ENCODE measurements around the gene KIF5A.

The KIF5A gene

DNA sequence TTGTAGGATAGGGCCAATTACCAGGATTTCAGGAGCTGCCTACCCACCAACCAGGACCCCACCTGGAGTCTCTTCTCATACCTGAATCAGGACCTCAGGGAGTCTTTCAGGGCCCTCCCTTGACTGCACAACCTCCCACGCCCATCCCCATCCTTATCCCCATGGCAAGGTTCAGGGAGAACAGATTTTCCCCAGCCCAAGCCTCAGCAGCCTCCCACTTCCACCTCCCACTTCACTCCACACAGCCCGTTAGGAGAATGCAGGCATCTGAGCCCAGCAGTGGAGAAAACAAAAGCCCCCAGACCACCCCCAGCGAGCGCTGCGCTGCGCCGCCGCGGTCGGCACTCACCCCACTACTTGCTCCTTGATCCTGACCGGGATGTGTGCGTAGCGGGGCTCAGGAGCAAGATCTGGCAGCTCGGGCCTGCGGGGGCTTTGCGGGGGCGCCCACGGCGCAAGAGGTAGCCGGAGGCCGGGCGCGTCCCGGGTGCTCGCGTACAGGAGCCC is 81.8 kb downstream of the KIF5A start:
- TF ChIP-seq, protein P1, sequence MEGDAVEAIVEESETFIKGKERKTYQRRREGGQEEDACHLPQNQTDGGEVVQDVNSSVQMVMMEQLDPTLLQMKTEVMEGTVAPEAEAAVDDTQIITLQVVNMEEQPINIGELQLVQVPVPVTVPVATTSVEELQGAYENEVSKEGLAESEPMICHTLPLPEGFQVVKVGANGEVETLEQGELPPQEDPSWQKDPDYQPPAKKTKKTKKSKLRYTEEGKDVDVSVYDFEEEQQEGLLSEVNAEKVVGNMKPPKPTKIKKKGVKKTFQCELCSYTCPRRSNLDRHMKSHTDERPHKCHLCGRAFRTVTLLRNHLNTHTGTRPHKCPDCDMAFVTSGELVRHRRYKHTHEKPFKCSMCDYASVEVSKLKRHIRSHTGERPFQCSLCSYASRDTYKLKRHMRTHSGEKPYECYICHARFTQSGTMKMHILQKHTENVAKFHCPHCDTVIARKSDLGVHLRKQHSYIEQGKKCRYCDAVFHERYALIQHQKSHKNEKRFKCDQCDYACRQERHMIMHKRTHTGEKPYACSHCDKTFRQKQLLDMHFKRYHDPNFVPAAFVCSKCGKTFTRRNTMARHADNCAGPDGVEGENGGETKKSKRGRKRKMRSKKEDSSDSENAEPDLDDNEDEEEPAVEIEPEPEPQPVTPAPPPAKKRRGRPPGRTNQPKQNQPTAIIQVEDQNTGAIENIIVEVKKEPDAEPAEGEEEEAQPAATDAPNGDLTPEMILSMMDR (IDR thresholded peaks at IDR 0.05), result no peak

- TF ChIP-seq, protein P1 (IDR thresholded peaks at IDR 0.05), result no peak
These were observed 82.5 kb downstream of the KIF5A start for GRCh38 chr12:57632073-57632957.

DNA sequence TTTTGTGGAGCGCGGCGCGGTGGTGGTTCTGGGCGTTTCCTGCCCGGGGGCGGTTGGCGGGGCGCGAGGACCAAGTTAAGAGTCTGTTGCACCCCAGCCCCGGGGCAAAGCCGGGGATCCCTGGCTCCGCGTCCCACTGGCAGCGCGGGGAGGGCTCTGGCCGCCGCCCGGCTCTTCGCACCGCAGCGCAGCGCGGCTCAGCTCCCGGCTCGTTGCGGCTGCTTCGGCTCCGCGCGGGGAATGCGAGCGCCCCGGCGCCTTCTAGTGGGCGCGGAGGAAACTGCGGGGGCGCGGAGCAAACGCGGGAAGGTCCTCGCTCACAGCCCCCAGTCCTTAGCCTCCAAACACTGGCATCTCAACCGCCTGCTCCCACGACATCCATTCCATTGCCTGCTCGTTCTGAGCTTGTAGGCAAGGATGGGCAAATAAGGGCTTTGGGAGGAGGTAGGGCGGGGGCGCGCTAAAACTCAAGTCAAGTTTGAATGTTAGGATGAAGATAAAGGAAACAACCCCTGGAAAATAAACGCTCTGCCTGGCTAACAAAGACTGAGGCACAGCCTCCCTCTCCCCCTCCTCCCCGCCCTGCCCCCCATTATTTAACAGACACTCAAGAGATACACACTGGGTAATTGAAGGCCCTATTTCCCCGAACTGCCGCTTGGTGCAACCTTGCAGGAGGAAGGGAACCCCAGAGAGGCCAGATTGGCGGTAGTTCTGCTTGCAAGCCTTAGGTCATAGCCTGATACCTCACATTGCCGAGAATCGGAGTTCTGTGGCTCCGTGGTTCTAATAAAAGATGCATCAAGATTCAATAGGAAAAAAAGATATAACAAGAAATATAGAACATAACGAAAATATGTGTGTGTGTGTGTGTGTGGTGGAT is 83.4 kb downstream of the KIF5A start, which contains the start of gene B4GALNT1:
Gene B4GALNT1 (minus strand): TSS at position 244 of the 883 bp plus-strand sequence. CDS start 1,069 bp downstream, outside the sequence.
- TF ChIP-seq, protein P1 (IDR thresholded peaks at IDR 0.05), result peak; percentile 93
